HepG2 (cell line): ENCODE results near the gene BRK1. TPM values are rescaled to one million over a fixed set of nuclear protein-coding genes. Genes with fewer than 3 reads are reported as not detected.

ENCODE experiments used
- ARID5B ChIP-seq: IDR thresholded peaks from 2 replicates; pipeline ENCODE4 v1.4.0; 2020; ENCODE audit warnings: mild to moderate bottlenecking, missing genetic modification reagents
- CCAR2 ChIP-seq: fragments of 200-400 bp; formaldehyde crosslinking; optimal IDR thresholded peaks from 2 replicates; pipeline ENCODE3; 2018; ENCODE audit warnings: low read depth, mild to moderate bottlenecking, low read length, moderate library complexity
- CREB1 ChIP-seq, 2 experiments: fragments of 450-650 bp in 1 of 2; IDR thresholded peaks; 2 replicates each; pipeline ENCODE4 v1.6.1; 2016 to 2017; ENCODE audit warnings: control low read depth in 1 of 2, mild to moderate bottlenecking in 1 of 2, missing compliant biosample characterization in 1 of 2, missing genetic modification characterization in 1 of 2
- HES4 ChIP-seq: sonication (generic); formaldehyde crosslinking; IDR thresholded peaks from 2 replicates; pipeline ENCODE4 v1.9.0; 2021; ENCODE audit warnings: mild to moderate bottlenecking, missing genetic modification reagents, borderline replicate concordance
- KDM6A ChIP-seq: IDR thresholded peaks from 2 replicates; pipeline ENCODE4 v1.6.1; 2016; ENCODE audit warnings: low read depth
- NFE2 ChIP-seq: sonication (generic); formaldehyde crosslinking; IDR thresholded peaks from 2 replicates; pipeline ENCODE4 v1.4.0; 2020; ENCODE audit warnings: missing genetic modification reagents
- NFE2L2 ChIP-seq: fragments of 150-350 bp; IDR thresholded peaks from 2 replicates; pipeline ENCODE4 v1.6.1; 2014; ENCODE audit warnings: low read length
- NFIC ChIP-seq: IDR thresholded peaks from 2 replicates; pipeline ENCODE4 v1.6.1; 2012; ENCODE audit warnings: mild to moderate bottlenecking, low read length, inconsistent platforms
- NR2F6 ChIP-seq, 2 experiments: IDR thresholded peaks; 2 replicates each; pipeline ENCODE4 v1.6.1; 2016; ENCODE audit warnings: antibody characterized with exemption in 1 of 2, mild to moderate bottlenecking in 1 of 2
- PAX8 ChIP-seq: sonication (generic); formaldehyde crosslinking; IDR thresholded peaks from 2 replicates; pipeline ENCODE4 v1.8.0; 2022; ENCODE audit warnings: mild to moderate bottlenecking, missing genetic modification reagents, borderline replicate concordance
- SOX6 ChIP-seq, 2 experiments: fragments of 450-650 bp in 1 of 2; sonication (generic) in 1 of 2; formaldehyde crosslinking in 1 of 2; IDR thresholded peaks; 2 replicates each; pipeline versions ENCODE4 v1.4.0 to v1.6.1; 2017 to 2020; ENCODE audit warnings: antibody characterized with exemption in 1 of 2, mild to moderate bottlenecking in 1 of 2, missing genetic modification reagents in 1 of 2
- TEAD2 ChIP-seq: sonication (generic); formaldehyde crosslinking; IDR thresholded peaks from 2 replicates; pipeline ENCODE4 v1.9.0; 2021; ENCODE audit warnings: missing genetic modification reagents
- TGIF2 ChIP-seq: IDR thresholded peaks from 2 replicates; pipeline ENCODE4 v1.6.1; 2016; ENCODE audit warnings: control low read depth, missing compliant biosample characterization
- TRIM24 ChIP-seq: sonication (generic); formaldehyde crosslinking; IDR thresholded peaks from 2 replicates; pipeline ENCODE4 v1.8.0; 2022; ENCODE audit warnings: mild to moderate bottlenecking, missing genetic modification reagents
- YY1 ChIP-seq: IDR thresholded peaks from 2 replicates; pipeline ENCODE4 v1.6.1; 2011; ENCODE audit warnings: low read length, low read depth, moderate library complexity, mild to moderate bottlenecking; ENCODE audit not compliant: insufficient read depth, insufficient replicate concordance
- ZFP62 ChIP-seq: sonication (generic); formaldehyde crosslinking; IDR thresholded peaks from 2 replicates; pipeline ENCODE4 v1.4.0; 2020; ENCODE audit warnings: missing genetic modification reagents
- ZNF160 ChIP-seq: sonication (generic); formaldehyde crosslinking; IDR thresholded peaks from 2 replicates; pipeline ENCODE4 v1.8.0; 2022; ENCODE audit warnings: mild to moderate bottlenecking, inconsistent platforms, missing genetic modification reagents
- ZNF263 ChIP-seq: sonication (generic); formaldehyde crosslinking; IDR thresholded peaks from 2 replicates; pipeline ENCODE4 v1.4.0; 2020; ENCODE audit warnings: missing genetic modification reagents
- ZNF567 ChIP-seq: sonication (generic); formaldehyde crosslinking; IDR thresholded peaks from 2 replicates; pipeline ENCODE4 v1.8.1; 2023; ENCODE audit warnings: mild to moderate bottlenecking, missing genetic modification reagents, borderline replicate concordance
- ZNF709 ChIP-seq: sonication (generic); formaldehyde crosslinking; IDR thresholded peaks from 2 replicates; pipeline ENCODE4 v1.5.0; 2020; ENCODE audit warnings: mild to moderate bottlenecking, missing genetic modification reagents
- ZNF841 ChIP-seq: sonication (generic); formaldehyde crosslinking; IDR thresholded peaks from 2 replicates; pipeline ENCODE4 v1.8.1; 2023; ENCODE audit warnings: missing genetic modification reagents, borderline replicate concordance
- ZNF879 ChIP-seq: sonication (generic); formaldehyde crosslinking; IDR thresholded peaks from 2 replicates; pipeline ENCODE4 v1.8.1; 2023; ENCODE audit warnings: missing genetic modification reagents
- polyA plus RNA-seq, 8 experiments: library from polyadenylated mRNA; depleted of rRNA in 3 of 8; stranded (reverse) in 7 of 8; unstranded in 1 of 8; fragments of >200 nt; fragmentation: Illumina TruSeq in 4 of 8; extraction: Trizol in 4 of 8; gene quantifications; 2 replicates each; pipeline versions ENCODE4 v1.2.1 to v1.2.3, GENCODE V29; 2011 to 2016; ENCODE audit warnings: low read depth in 4 of 8, missing spikeins in 1 of 8, mixed read lengths in 1 of 8; ENCODE audit not compliant: insufficient read depth in 1 of 8
- total RNA-seq, 5 experiments: library from RNA; depleted of rRNA; stranded (reverse); fragments of >200 nt; fragmentation: Illumina TruSeq; extraction: Trizol; gene quantifications; 2 replicates each; pipeline ENCODE4 v1.2.3, GENCODE V29; 2016; ENCODE audit warnings: low read depth in 1 of 5
- TF ChIP-seq, protein P1 (sequence below): sonication (generic); formaldehyde crosslinking; IDR thresholded peaks from 2 replicates; pipeline ENCODE4 v1.4.0; 2020; ENCODE audit warnings: mild to moderate bottlenecking, missing genetic modification reagents

The BRK1 gene
- total and polyA plus RNA-seq, 2 of the 13 experiments (the other 11 are each of a cell fraction or from before 2014, with no cell fraction given): 118 to 155 TPM

- TF ChIP-seq ZNF263 (CRISPR knock-in tag) (peak; percentile 62; the same call in 1 of the 2 replicates), ZNF879 (CRISPR knock-in tag) (no peak), NFE2 (CRISPR knock-in tag) (no peak), ARID5B (CRISPR knock-in tag) (no peak), NR2F6 (IDR thresholded peaks at IDR 0.05) (no peak), NR2F6 (CRISPR knock-in tag; IDR thresholded peaks at IDR 0.05) (no peak; the same call in 1 of the 2 replicates), CCAR2 (no peak), SOX6 (IDR thresholded peaks at IDR 0.05) (no peak), SOX6 (CRISPR knock-in tag; IDR thresholded peaks at IDR 0.05) (no peak), NFE2L2 (no peak), ZNF160 (CRISPR knock-in tag) (no peak), ZFP62 (no peak), TEAD2 (CRISPR knock-in tag) (no peak), ZNF567 (no peak), PAX8 (no peak), KDM6A (no peak), ZNF841 (CRISPR knock-in tag) (no peak), NFIC (no peak), CREB1 (IDR thresholded peaks at IDR 0.05) (peak; percentile 87), CREB1 (CRISPR knock-in tag; IDR thresholded peaks at IDR 0.05) (peak; percentile 87), ZNF709 (CRISPR knock-in tag) (peak; percentile 70; the same call in 1 of the 2 replicates), HES4 (CRISPR knock-in tag) (peak; percentile 84; the same call in 1 of the 2 replicates), TGIF2 (CRISPR knock-in tag) (no peak; the same call in 1 of the 2 replicates), TRIM24 (CRISPR knock-in tag) (no peak), YY1 (peak; percentile 92)
- TF ChIP-seq, protein P1, sequence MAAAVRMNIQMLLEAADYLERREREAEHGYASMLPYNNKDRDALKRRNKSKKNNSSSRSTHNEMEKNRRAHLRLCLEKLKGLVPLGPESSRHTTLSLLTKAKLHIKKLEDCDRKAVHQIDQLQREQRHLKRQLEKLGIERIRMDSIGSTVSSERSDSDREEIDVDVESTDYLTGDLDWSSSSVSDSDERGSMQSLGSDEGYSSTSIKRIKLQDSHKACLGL: 0 out of 2 replicates have a peak, but pooled peaks have one; percentile 25
Observed at GRCh38 chr3:10115326-10116137, at the start of gene BRK1 (continued).
